ENCODE data around the gene MPL.

The MPL gene

GRCh38 chr1:43317817-43318471 is 19.7 kb upstream of the MPL start:
- Histone ChIP-seq H3K4me3 (ENCODE audit: low read depth, low read length) (no peak overlapping the region), H3K9me3 (ENCODE audit: severe bottlenecking) (no peaks in the 10 kb centered on the region), H3K27me3 (ENCODE audit: insufficient read depth, low read depth, severe bottlenecking) (no peaks in the 10 kb centered on the region), H3K27ac (no peak overlapping the region), H3K36me3 (no peaks in the 10 kb centered on the region)
- peak; percentile 32 for DNase-seq
- no peak for TF ChIP-seq CTCF (IDR thresholded peaks at IDR 0.05; ENCODE audit: low read depth, low read length)

GRCh38 chr1:43318831-43319230 is 18.8 kb upstream of the MPL start:
- no peak for TF ChIP-seq CTCF (IDR thresholded peaks at IDR 0.05; ENCODE audit: low read depth, low read length)
- DNase-seq = no peak
- Histone ChIP-seq H3K27ac (no peak overlapping the region), H3K27me3 (ENCODE audit: insufficient read depth, low read depth, severe bottlenecking) (no peaks in the 10 kb centered on the region), H3K36me3 (no peaks in the 10 kb centered on the region), H3K9me3 (ENCODE audit: severe bottlenecking) (no peaks in the 10 kb centered on the region), H3K4me3 (ENCODE audit: low read depth, low read length) (no peak overlapping the region)

GRCh38 chr1:43319288-43319687 is 18.3 kb upstream of the MPL start:
- no peak overlapping the region for H3K4me3 ChIP-seq (ENCODE audit: low read depth, low read length)
- no peak for TF ChIP-seq CTCF (IDR thresholded peaks at IDR 0.05; ENCODE audit: low read depth, low read length)
- H3K9me3 ChIP-seq (ENCODE audit: severe bottlenecking) = no peaks in the 10 kb centered on the region
- no peaks in the 10 kb centered on the region for H3K27me3 ChIP-seq (ENCODE audit: insufficient read depth, low read depth, severe bottlenecking)
- no peak for DNase-seq
- H3K36me3 ChIP-seq = no peaks in the 10 kb centered on the region
- H3K27ac ChIP-seq = no peak overlapping the region

- TF ChIP-seq CTCF (IDR thresholded peaks at IDR 0.05; ENCODE audit: low read depth, low read length) = no peak
- no peak overlapping the region for H3K4me3 ChIP-seq (ENCODE audit: low read depth, low read length)
- H3K27me3 ChIP-seq (ENCODE audit: insufficient read depth, low read depth, severe bottlenecking) = no peaks in the 10 kb centered on the region
These were observed 17.9 kb upstream of the MPL start for GRCh38 chr1:43319766-43320165.

GRCh38 chr1:43321331-43321891 is 16.2 kb upstream of the MPL start:
- DNase-seq = no peak
- no peaks in the 10 kb centered on the region for H3K36me3 ChIP-seq
- H3K27me3 ChIP-seq (ENCODE audit: insufficient read depth, low read depth, severe bottlenecking) = no peaks in the 10 kb centered on the region
- no peak overlapping the region for H3K4me3 ChIP-seq (ENCODE audit: low read depth, low read length)
- no peak for TF ChIP-seq CTCF (IDR thresholded peaks at IDR 0.05; ENCODE audit: low read depth, low read length)
- H3K9me3 ChIP-seq (ENCODE audit: severe bottlenecking) = peaks cover 3% of the 10 kb centered on the region
- H3K27ac ChIP-seq = no peak overlapping the region

More at GRCh38 chr1:43319766-43320165, 17.9 kb upstream of the MPL start:
- no peaks in the 10 kb centered on the region for H3K9me3 ChIP-seq (ENCODE audit: severe bottlenecking)
- H3K27ac ChIP-seq = no peak overlapping the region
- H3K36me3 ChIP-seq = no peaks in the 10 kb centered on the region
- DNase-seq = no peak

GRCh38 chr1:43322506-43322905 is 15.1 kb upstream of the MPL start:
- Histone ChIP-seq H3K36me3 (no peaks in the 10 kb centered on the region), H3K9me3 (ENCODE audit: severe bottlenecking) (peaks cover 6% of the 10 kb centered on the region), H3K4me3 (ENCODE audit: low read depth, low read length) (no peak overlapping the region), H3K27me3 (ENCODE audit: insufficient read depth, low read depth, severe bottlenecking) (no peaks in the 10 kb centered on the region), H3K27ac (no peak overlapping the region)
- no peak for TF ChIP-seq CTCF (IDR thresholded peaks at IDR 0.05; ENCODE audit: low read depth, low read length)
- DNase-seq = no peak

Measured in WERI-Rb-1 (cell line).